ENCODE measurements around the gene SEPTIN11. TPM values are rescaled to one million over a fixed set of nuclear protein-coding genes. Genes with fewer than 3 reads are reported as not detected.

The SEPTIN11 gene
- total and polyA plus RNA-seq, 2 of the 8 experiments (the other 6 are each of a cell fraction or from before 2014, with no cell fraction given): 32.2 to 110 TPM

DNA sequence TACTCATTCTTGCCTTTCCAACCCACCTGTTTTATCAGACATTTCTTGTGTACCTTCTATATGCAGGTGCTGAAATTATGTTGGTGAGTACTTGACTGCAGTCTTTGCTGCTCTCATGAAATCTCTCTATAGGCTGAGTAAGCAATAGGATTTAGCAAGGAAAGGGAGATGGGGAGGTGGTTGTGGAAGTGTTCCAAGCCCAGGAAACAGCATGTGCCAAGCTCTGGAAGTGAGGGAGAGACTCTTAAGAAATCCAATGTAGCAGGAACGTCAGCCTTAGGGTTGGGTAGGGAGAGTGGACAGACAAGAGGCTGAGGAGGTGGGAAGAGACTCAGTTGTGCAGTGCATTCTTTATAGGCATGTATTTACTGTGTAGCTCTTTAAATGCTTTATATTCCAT lies 5.6 kb downstream of the SEPTIN11 start:
- Histone ChIP-seq H3K4me2 (ENCODE audit: insufficient read depth in 1 of 2, low read depth in 2 of 2, low read length in 2 of 2) (no peak overlapping the region), H4K91ac (replicated peaks; ENCODE audit: insufficient read length, low read length) (no peak overlapping the region), H3K9me3 (ENCODE audit: insufficient read depth in 2 of 2, low read depth in 1 of 2, low read length in 1 of 2) (no peaks in the 10 kb centered on the region), H2AK5ac (ENCODE audit: low read depth, low read length) (no peak overlapping the region), H2AFZ (ENCODE audit: low read length) (no peak overlapping the region), H4K5ac (ENCODE audit: insufficient read length, low read depth, low read length) (no peak overlapping the region), H3K4me3 (ENCODE audit: extremely low read depth in 1 of 4, insufficient read depth in 2 of 4, low read depth in 3 of 4, low read length in 4 of 4) (no peak overlapping the region), H3K14ac (ENCODE audit: insufficient read length) (no peak overlapping the region), H4K8ac (ENCODE audit: extremely low read depth, insufficient read depth, low read length) (no peak overlapping the region), H2BK15ac (ENCODE audit: low read length) (no peak overlapping the region), H3K27me3 (replicated peaks in 1 of 4; ENCODE audit: control insufficient read depth in 3 of 4, extremely low read depth in 1 of 4, insufficient read depth in 3 of 4, low read length in 3 of 4) (no peaks in the 10 kb centered on the region; a peak in 1 of 7 replicates), H3K36me3 (ENCODE audit: control insufficient read depth in 2 of 4, insufficient read depth in 4 of 4, low read length in 3 of 4) (no peaks in the 10 kb centered on the region), H3K79me2 (ENCODE audit: control insufficient read depth in 1 of 2, insufficient read depth in 2 of 2, low read length in 2 of 2) (peaks cover 0 to 67% of the 10 kb centered on the region in 2 experiments; a peak in 3 of 4 replicates), H2BK120ac (replicated peaks; ENCODE audit: low read depth, low read length) (no peak overlapping the region), H3K4me1 (replicated peaks in 1 of 4; ENCODE audit: control insufficient read depth in 3 of 4, insufficient read depth in 4 of 4, low read length in 3 of 4) (peaks cover 0 to 3% (median 0%) of the 10 kb centered on the region in 4 experiments; a peak in 1 of 7 replicates), H3K23ac (ENCODE audit: insufficient read length) (no peak overlapping the region), H4K20me1 (replicated peaks in 1 of 2; ENCODE audit: control insufficient read depth in 1 of 2, insufficient read depth in 2 of 2, low read length in 2 of 2) (peaks cover 0 to 4% of the 10 kb centered on the region in 2 experiments), H2BK20ac (ENCODE audit: low read length) (no peak overlapping the region), H3K9ac (replicated peaks in 1 of 4; ENCODE audit: extremely low read depth in 1 of 4, low read depth in 3 of 4, low read length in 3 of 4) (no peak overlapping the region), H3K27ac (ENCODE audit: low read depth, low read length) (no peak overlapping the region), H3K23me2 (ENCODE audit: low read depth, low read length) (peaks cover 6% of the 10 kb centered on the region), H2BK5ac (ENCODE audit: low read depth, low read length) (no peak overlapping the region), H3K4ac (replicated peaks; ENCODE audit: insufficient read length, low read depth, low read length) (no peak overlapping the region), H3K79me1 (ENCODE audit: low read depth, low read length) (peaks cover 3% of the 10 kb centered on the region; the same call in 1 of the 2 replicates), H3K18ac (ENCODE audit: extremely low read depth, low read length) (no peak overlapping the region), H2BK12ac (ENCODE audit: low read depth, low read length) (no peak overlapping the region), H3K56ac (replicated peaks; ENCODE audit: insufficient read length, low read depth, low read length) (no peak overlapping the region)
- ChIA-PET POLR2A (ENCODE audit: partially characterized antibody) (interaction anchor here (1.2 kb wide), 1 partner anchor 92 kb away, joined by 3 read pairs; no protein-coding TSS in a partner anchor), CTCF (ENCODE audit: partially characterized antibody) (interaction anchor here (1.4 kb wide), 2 partner anchors 18 to 22 kb away, joined by 3 to 4 read pairs; no protein-coding TSS in a partner anchor)
- WGBS, 2 experiments (ENCODE audit: extremely low coverage in 1 of 2, insufficient coverage in 1 of 2, insufficient read length in 1 of 2, insufficient replicate concordance in 2 of 2, low coverage in 1 of 2, low lambda C conversion rate in 2 of 2, missing lambda C conversion rate in 1 of 2): 67% methylated on average over 1 of the region's 1 CpG; no CpG with 5 or more reads in 1 of the 2 experiments
- TF ChIP-seq HDAC6 (IDR thresholded peaks at IDR 0.05; ENCODE audit: low read depth, low read length): no peak
- TF ChIP-seq, protein P1, sequence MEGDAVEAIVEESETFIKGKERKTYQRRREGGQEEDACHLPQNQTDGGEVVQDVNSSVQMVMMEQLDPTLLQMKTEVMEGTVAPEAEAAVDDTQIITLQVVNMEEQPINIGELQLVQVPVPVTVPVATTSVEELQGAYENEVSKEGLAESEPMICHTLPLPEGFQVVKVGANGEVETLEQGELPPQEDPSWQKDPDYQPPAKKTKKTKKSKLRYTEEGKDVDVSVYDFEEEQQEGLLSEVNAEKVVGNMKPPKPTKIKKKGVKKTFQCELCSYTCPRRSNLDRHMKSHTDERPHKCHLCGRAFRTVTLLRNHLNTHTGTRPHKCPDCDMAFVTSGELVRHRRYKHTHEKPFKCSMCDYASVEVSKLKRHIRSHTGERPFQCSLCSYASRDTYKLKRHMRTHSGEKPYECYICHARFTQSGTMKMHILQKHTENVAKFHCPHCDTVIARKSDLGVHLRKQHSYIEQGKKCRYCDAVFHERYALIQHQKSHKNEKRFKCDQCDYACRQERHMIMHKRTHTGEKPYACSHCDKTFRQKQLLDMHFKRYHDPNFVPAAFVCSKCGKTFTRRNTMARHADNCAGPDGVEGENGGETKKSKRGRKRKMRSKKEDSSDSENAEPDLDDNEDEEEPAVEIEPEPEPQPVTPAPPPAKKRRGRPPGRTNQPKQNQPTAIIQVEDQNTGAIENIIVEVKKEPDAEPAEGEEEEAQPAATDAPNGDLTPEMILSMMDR (IDR thresholded peaks at IDR 0.05; ENCODE audit: control extremely low read depth in 1 of 3, insufficient read depth in 1 of 3, low read depth in 1 of 3, low read length in 3 of 3): no peak
- no peak for TF ChIP-seq RXRA (IDR thresholded peaks at IDR 0.05; ENCODE audit: insufficient read depth, low read depth, low read length)
- TF ChIP-seq, protein P2, sequence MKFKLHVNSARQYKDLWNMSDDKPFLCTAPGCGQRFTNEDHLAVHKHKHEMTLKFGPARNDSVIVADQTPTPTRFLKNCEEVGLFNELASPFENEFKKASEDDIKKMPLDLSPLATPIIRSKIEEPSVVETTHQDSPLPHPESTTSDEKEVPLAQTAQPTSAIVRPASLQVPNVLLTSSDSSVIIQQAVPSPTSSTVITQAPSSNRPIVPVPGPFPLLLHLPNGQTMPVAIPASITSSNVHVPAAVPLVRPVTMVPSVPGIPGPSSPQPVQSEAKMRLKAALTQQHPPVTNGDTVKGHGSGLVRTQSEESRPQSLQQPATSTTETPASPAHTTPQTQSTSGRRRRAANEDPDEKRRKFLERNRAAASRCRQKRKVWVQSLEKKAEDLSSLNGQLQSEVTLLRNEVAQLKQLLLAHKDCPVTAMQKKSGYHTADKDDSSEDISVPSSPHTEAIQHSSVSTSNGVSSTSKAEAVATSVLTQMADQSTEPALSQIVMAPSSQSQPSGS (IDR thresholded peaks at IDR 0.05; ENCODE audit: low read length): no peak
- TF ChIP-seq MAFK (IDR thresholded peaks at IDR 0.05; ENCODE audit: low read depth, low read length): no peak
- DNase-seq (ENCODE audit: low read depth in 1 of 2, low spot score in 2 of 2): no peak
- FAIRE-seq: no peak
